Activated naive CD4-positive, alpha-beta T cell treated with anti-CD3 and anti-CD28 coated beads, Interleukin-2, amount 50 U/mL, for 24 hours (primary cell): ENCODE data around the gene SUCLG1.
"Not testable (repeated sequence)": the region's sequence is repeated elsewhere in the genome, so short reads cannot be mapped to it uniquely, and the experiment has no call there.

Experiments used
- H3K27ac Mint-ChIP-seq: one replicate; pipeline ENCODE4 v1.8.0; 2021; ENCODE audit warnings: mild to moderate bottlenecking, mixed read lengths
- H3K27me3 Mint-ChIP-seq: one replicate; pipeline ENCODE4 v1.8.0; 2021; ENCODE audit warnings: mixed read lengths
- H3K36me3 Mint-ChIP-seq: one replicate; pipeline ENCODE4 v1.8.0; 2021; ENCODE audit warnings: mixed read lengths
- H3K4me1 Mint-ChIP-seq: one replicate; pipeline ENCODE4 v1.8.0; 2021; ENCODE audit warnings: mixed read lengths
- H3K4me3 Mint-ChIP-seq: one replicate; pipeline ENCODE4 v1.8.0; 2021; ENCODE audit warnings: mild to moderate bottlenecking, mixed read lengths
- H3K9me3 Mint-ChIP-seq: one replicate; pipeline ENCODE4 v1.8.0; 2021; ENCODE audit warnings: mixed read lengths

SUCLG1 gene

DNA sequence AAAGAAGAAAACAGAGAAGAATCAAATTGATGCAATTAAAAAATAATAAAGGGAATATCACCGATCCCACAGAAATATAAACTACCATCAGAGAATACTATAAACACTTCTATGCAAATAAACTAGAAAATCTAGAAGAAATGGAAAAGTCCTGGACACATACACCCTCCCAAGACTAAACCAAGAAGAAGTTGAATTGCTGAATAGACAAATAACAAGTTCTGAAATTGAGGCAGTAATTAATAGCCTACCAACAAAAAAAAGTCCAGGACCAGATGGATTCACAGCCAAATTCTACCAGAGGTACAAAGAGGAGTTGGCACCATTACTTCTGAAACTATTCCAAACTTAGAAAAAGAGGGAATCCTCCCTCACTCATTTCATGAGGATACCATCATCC is 59.2 kb downstream of the SUCLG1 start:
- H3K4me3 Mint-ChIP-seq, H3K27me3 Mint-ChIP-seq, H3K27ac Mint-ChIP-seq, H3K9me3 Mint-ChIP-seq, H3K4me1 Mint-ChIP-seq, H3K36me3 Mint-ChIP-seq: not testable (repeated sequence)

DNA sequence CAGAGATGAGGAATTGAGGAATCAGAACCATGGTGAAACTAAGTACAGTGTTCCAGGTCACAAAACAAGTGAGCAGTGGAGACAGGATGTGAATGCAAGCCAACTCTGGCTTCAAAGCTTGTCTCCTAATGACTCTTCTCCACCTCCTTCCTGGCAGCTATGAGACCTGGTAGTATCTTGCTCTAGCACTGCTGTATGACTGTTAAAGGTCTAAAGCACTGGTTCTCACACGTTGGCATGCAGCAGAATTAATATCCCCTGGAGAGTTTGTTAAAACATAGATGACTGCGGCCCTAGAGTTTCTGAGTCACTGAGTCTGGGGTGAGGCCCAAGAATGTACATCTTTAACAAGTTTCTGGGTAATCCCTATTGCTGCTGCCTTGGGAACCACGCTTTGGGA is 63.3 kb downstream of the SUCLG1 start:
- Mint-ChIP-seq H3K27me3 (peaks cover 3% of the 10 kb centered on the region), H3K4me3 (no peak overlapping the region), H3K36me3 (no peaks in the 10 kb centered on the region), H3K4me1 (peaks cover 5% of the 10 kb centered on the region), H3K27ac (no peak overlapping the region), H3K9me3 (peaks cover 9% of the 10 kb centered on the region)

- H3K4me3 Mint-ChIP-seq: no peak overlapping the region
Measured at GRCh38 chr2:84394628-84395027, 64.5 kb downstream of the SUCLG1 start.

DNA sequence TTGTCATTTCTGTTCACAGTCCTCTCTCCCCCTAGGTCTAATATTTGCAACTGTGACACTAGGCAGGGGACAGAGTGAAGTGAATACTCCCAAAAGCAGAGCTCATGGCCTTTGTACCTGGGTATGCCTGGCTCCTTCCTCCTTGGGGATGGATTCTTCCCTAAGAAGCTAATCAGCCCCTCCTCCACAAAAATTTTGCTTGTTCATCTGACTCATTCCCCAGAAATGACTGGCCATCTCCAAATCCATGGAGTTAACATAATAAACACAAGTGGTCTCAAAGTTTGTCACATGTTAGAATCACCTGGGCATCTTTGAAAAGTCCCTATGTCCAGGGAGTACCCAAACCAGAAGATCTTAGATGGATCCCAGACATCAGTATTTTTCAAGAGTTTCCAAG is 65.3 kb downstream of the SUCLG1 start:
- Mint-ChIP-seq H3K4me1 (peaks cover 5% of the 10 kb centered on the region), H3K9me3 (peaks cover 9% of the 10 kb centered on the region), H3K4me3 (no peak overlapping the region), H3K27me3 (peaks cover 3% of the 10 kb centered on the region), H3K36me3 (no peaks in the 10 kb centered on the region), H3K27ac (no peak overlapping the region)

More at GRCh38 chr2:84394628-84395027, 64.5 kb downstream of the SUCLG1 start:
- H3K27ac Mint-ChIP-seq: no peak overlapping the region
- H3K36me3 Mint-ChIP-seq: no peaks in the 10 kb centered on the region
- peaks cover 9% of the 10 kb centered on the region for H3K9me3 Mint-ChIP-seq
- H3K27me3 Mint-ChIP-seq: peaks cover 3% of the 10 kb centered on the region
- peaks cover 5% of the 10 kb centered on the region for H3K4me1 Mint-ChIP-seq

DNA sequence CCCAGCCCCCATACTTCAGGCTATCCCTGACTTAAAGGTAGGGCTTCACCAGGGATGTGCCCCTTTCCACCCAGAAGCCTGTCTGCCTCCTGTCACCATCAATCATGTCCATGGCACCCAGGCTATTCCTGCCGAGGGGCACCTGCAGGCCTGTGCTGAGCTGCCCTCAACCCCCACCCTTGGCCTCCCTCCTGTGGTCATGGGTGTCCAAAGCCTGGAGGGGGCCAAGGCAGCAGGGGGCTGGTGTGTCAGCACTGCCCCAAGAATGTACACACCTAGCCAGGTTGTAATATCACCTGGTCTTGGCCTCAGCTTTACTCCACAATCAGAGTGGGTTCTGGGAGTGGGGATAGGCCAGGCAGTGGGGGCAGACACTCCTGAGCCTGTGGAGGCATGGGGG is 69.3 kb downstream of the SUCLG1 start:
- no peak overlapping the region for H3K4me3 Mint-ChIP-seq
- peaks cover 9% of the 10 kb centered on the region for H3K9me3 Mint-ChIP-seq
- H3K4me1 Mint-ChIP-seq: no peaks in the 10 kb centered on the region
- peaks cover 1% of the 10 kb centered on the region for H3K36me3 Mint-ChIP-seq
- H3K27me3 Mint-ChIP-seq: peaks cover 29% of the 10 kb centered on the region
- no peak overlapping the region for H3K27ac Mint-ChIP-seq

- no peak overlapping the region for H3K4me3 Mint-ChIP-seq
- H3K27me3 Mint-ChIP-seq: peaks cover 33% of the 10 kb centered on the region
- no peak overlapping the region for H3K27ac Mint-ChIP-seq
- no peaks in the 10 kb centered on the region for H3K4me1 Mint-ChIP-seq
- H3K9me3 Mint-ChIP-seq: peaks cover 9% of the 10 kb centered on the region
- H3K36me3 Mint-ChIP-seq: peaks cover 1% of the 10 kb centered on the region
Measured at GRCh38 chr2:84388921-84389490, 70.1 kb downstream of the SUCLG1 start.

- Mint-ChIP-seq H3K9me3 (peaks cover 9% of the 10 kb centered on the region), H3K27ac (no peak overlapping the region), H3K36me3 (peaks cover 1% of the 10 kb centered on the region), H3K27me3 (peaks cover 33% of the 10 kb centered on the region), H3K4me1 (no peaks in the 10 kb centered on the region), H3K4me3 (no peak overlapping the region)
Measured at GRCh38 chr2:84388133-84388532, 70.9 kb downstream of the SUCLG1 start.

- peaks cover 1% of the 10 kb centered on the region for H3K36me3 Mint-ChIP-seq
- H3K4me3 Mint-ChIP-seq: no peak overlapping the region
- H3K4me1 Mint-ChIP-seq: no peaks in the 10 kb centered on the region
- no peaks in the 10 kb centered on the region for H3K9me3 Mint-ChIP-seq
- peaks cover 30% of the 10 kb centered on the region for H3K27me3 Mint-ChIP-seq
- H3K27ac Mint-ChIP-seq: no peak overlapping the region
Measured at GRCh38 chr2:84386336-84387040, 72.6 kb downstream of the SUCLG1 start.

DNA sequence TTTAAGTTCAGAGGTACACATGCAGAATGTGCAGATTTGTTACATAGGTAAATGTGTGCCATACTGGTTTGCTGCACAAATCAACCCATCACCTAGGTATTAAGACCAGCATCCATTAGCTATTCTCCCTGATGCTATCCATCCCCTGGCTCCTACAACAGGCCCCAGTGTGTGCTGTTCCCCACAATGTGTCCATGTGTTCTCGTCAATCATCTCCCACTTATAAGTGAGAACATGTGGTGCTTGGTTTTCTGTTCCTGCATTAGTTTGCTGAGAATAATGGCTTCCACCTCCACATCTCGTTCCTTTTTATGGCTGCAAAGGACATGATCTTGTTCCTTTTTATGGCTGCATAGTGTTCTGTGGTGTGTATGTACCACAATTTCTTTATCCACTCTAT is 75.8 kb downstream of the SUCLG1 start:
- no peaks in the 10 kb centered on the region for H3K9me3 Mint-ChIP-seq
- peaks cover 33% of the 10 kb centered on the region for H3K27me3 Mint-ChIP-seq
- no peak overlapping the region for H3K27ac Mint-ChIP-seq
- H3K4me3 Mint-ChIP-seq: no peak overlapping the region
- H3K36me3 Mint-ChIP-seq: peaks cover 1% of the 10 kb centered on the region
- no peaks in the 10 kb centered on the region for H3K4me1 Mint-ChIP-seq

DNA sequence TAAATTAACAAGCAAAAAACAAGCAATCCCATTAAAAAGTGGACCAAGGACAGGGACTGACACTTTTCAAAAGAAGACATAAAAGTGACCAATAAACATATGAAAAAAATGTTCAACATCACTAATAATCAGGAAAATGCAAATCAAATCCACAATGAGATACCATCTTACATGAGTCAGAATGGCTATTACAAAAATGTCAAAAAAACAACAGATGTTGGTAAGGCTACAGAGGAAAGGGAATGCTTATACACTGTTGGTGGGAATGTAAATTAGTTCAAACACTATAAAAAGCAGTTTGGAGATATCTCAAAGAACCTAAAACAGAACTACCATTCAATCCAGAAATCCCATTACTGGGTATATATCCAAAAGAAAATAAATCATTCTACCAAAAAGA is 78.2 kb downstream of the SUCLG1 start:
- H3K4me1 Mint-ChIP-seq: no peaks in the 10 kb centered on the region
- no peaks in the 10 kb centered on the region for H3K9me3 Mint-ChIP-seq
- H3K4me3 Mint-ChIP-seq: no peak overlapping the region
- H3K27me3 Mint-ChIP-seq: peaks cover 19% of the 10 kb centered on the region
- H3K36me3 Mint-ChIP-seq: peaks cover 1% of the 10 kb centered on the region
- H3K27ac Mint-ChIP-seq: no peak overlapping the region

DNA sequence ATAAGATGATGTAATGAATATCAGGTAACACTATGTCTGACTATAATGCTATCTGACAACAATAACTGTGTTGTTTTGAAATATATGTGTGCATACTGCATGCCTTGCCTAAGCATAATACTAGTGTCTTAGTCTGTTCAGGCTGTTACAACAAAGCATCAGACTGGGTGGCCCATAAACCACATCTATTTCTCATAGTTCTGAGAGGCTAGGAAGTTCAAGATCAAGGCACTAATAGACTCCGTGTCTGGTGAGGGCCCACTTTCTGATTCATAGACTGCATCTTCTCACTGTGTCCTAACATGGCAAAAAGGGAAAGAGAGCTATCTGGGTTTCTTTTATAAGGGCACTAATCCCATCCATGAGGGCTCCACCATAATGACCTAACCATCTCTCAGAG is 80.1 kb downstream of the SUCLG1 start:
- no peaks in the 10 kb centered on the region for H3K4me1 Mint-ChIP-seq
- H3K27ac Mint-ChIP-seq: no peak overlapping the region
- peaks cover 6% of the 10 kb centered on the region for H3K27me3 Mint-ChIP-seq
- no peaks in the 10 kb centered on the region for H3K36me3 Mint-ChIP-seq
- H3K9me3 Mint-ChIP-seq: no peaks in the 10 kb centered on the region
- no peak overlapping the region for H3K4me3 Mint-ChIP-seq

DNA sequence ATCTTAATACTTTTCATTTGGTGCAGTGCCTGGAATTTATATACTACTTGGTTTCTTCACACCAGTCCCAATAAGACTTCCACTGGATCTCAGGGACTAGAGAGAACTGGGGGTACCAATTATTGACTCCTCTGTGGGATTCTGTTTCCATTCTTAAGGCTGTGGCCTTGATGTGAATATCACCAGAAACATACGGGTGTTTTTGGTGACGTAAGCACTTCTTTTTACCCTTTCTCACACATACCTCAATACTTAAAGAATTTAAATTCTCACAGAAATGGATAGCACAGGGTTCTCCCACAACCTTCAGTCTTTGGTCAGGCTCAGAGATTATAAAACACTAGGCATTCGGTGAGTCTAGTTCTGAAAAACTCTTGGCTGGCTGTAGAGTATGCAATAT is 84.1 kb downstream of the SUCLG1 start:
- H3K4me3 Mint-ChIP-seq: no peak overlapping the region
- H3K4me1 Mint-ChIP-seq: no peaks in the 10 kb centered on the region
- peaks cover 10% of the 10 kb centered on the region for H3K27me3 Mint-ChIP-seq
- no peaks in the 10 kb centered on the region for H3K9me3 Mint-ChIP-seq
- H3K36me3 Mint-ChIP-seq: no peaks in the 10 kb centered on the region
- no peak overlapping the region for H3K27ac Mint-ChIP-seq

DNA sequence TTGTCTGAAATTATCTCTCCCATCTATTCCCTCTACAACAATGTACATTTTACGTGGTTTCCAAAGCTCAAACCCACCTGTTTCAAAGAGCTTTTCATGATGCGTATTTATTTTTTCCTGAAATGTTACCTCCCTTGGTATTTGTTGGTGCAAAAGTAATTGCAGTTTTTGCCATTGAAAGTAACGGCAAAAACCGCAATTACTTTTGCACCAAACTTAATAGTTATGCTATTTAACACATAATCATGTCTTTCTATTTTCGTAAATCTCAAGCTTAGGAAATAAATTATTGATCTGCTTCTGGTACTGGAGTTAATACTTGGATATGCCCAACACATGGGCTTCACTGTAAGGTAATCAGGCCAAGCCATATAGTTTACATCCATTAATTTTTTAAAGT is 85.2 kb downstream of the SUCLG1 start:
- H3K4me3 Mint-ChIP-seq: no peak overlapping the region
- no peaks in the 10 kb centered on the region for H3K4me1 Mint-ChIP-seq
- H3K27me3 Mint-ChIP-seq: peaks cover 7% of the 10 kb centered on the region
- no peaks in the 10 kb centered on the region for H3K9me3 Mint-ChIP-seq
- H3K27ac Mint-ChIP-seq: no peak overlapping the region
- H3K36me3 Mint-ChIP-seq: no peaks in the 10 kb centered on the region
